Measurements from ENCODE around the gene MOG. TPM values are rescaled to one million over a fixed set of nuclear protein-coding genes. Genes with fewer than 3 reads are reported as not detected.

Gene MOG
- total RNA-seq, 6 experiments from 2014 or later, result not detected

DNA sequence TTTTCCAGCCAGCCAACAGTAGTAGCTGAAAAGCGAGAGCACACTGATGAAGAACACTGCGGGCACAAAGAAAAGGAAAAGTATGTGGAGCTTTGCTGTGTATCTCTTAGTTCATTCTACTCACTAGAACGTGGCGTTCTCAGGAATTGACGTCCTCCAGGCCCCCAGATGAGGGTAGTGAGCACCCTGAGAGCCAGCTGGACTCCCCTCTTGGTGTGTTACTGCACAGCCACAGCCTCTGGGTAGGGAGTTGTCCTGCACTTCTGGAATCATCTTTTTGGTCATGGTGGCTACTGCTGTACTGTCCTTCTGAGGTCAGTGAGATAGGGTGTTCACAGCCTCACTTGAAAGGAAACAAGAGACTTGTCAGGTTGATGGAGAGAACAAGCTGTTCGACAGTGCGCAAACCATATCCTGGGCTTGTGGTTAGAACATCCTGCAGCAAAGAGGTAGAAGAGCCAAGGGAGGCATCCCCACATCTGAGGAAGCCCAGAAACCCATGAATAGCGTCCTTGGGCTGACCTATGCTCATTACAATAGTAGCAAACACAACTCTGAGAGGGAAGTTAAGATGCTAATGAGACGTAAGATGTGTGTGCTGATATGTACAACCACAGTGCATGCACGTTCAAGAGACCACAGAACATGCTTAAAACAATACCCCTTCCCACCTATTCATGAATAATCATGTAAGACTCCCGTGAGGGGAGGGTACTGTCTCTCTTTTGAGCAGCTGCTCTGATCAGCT, 51.7 kb downstream of the MOG start:
- Histone ChIP-seq H3K36me3 (no peaks in the 10 kb centered on the region), H3K27me3 (no peaks in the 10 kb centered on the region), H3K4me1 (peaks cover 0 to 3% (median 0%) of the 10 kb centered on the region in 4 donors), H3K27ac (no peak overlapping the region), H3K9me3 (no peaks in the 10 kb centered on the region), H3K4me3 (no peak overlapping the region)
- ATAC-seq, result peak in 3 of 4 donors; percentile 39 to 48 (median 46)
- intact Hi-C loops (cut with DNase I), result loop anchor here in 1 of 2 donors (10.0 kb wide), 1 partner anchor 126 kb away; no protein-coding TSS in a partner anchor
- TF ChIP-seq POLR2A (IDR thresholded peaks at IDR 0.05) (no peak), CTCF (IDR thresholded peaks at IDR 0.05) (no peak)
- DNase-seq, result no peak
- WGBS (ENCODE audit: insufficient coverage, low coverage, low lambda C conversion rate, missing lambda C conversion rate), result 43% methylated on average over 10 of the region's 11 CpGs

- Histone ChIP-seq H3K9me3 (no peaks in the 10 kb centered on the region), H3K27me3 (no peaks in the 10 kb centered on the region), H3K27ac (no peak overlapping the region), H3K4me3 (no peak overlapping the region), H3K4me1 (peaks cover 0 to 3% (median 0%) of the 10 kb centered on the region in 4 donors), H3K36me3 (no peaks in the 10 kb centered on the region)
- DNase-seq, result no peak
- ATAC-seq, result no peak
- TF ChIP-seq POLR2A (IDR thresholded peaks at IDR 0.05) (no peak), CTCF (IDR thresholded peaks at IDR 0.05) (no peak)
- intact Hi-C loops (cut with DNase I), result loop anchor here in 1 of 2 donors (10.0 kb wide), 1 partner anchor 126 kb away; no protein-coding TSS in a partner anchor
- 25% methylated on average over 4 of the region's 4 CpGs for WGBS (ENCODE audit: insufficient coverage, low coverage, low lambda C conversion rate, missing lambda C conversion rate)
Observed at GRCh38 chr6:29709188-29709587, 52.3 kb downstream of the MOG start.

- Histone ChIP-seq H3K4me1 (peaks cover 0 to 3% (median 0%) of the 10 kb centered on the region in 4 donors), H3K27me3 (no peaks in the 10 kb centered on the region), H3K4me3 (no peak overlapping the region), H3K27ac (no peak overlapping the region), H3K36me3 (no peaks in the 10 kb centered on the region), H3K9me3 (no peaks in the 10 kb centered on the region)
- intact Hi-C loops (cut with DNase I), result loop anchor here in 1 of 2 donors (5.0 kb wide), 1 partner anchor 122 kb away; no protein-coding TSS in a partner anchor
- TF ChIP-seq CTCF (IDR thresholded peaks at IDR 0.05) (no peak), POLR2A (IDR thresholded peaks at IDR 0.05) (no peak)
- WGBS (ENCODE audit: insufficient coverage, low coverage, low lambda C conversion rate, missing lambda C conversion rate), result 76% methylated on average over 4 of the region's 8 CpGs
- no peak for ATAC-seq
- no peak for DNase-seq
Observed at GRCh38 chr6:29710281-29710941, 53.5 kb downstream of the MOG start.

- no peaks in the 10 kb centered on the region for H3K9me3 ChIP-seq
- TF ChIP-seq CTCF (IDR thresholded peaks at IDR 0.05) (no peak), POLR2A (IDR thresholded peaks at IDR 0.05) (no peak)
- peaks cover 0 to 6% (median 0%) of the 10 kb centered on the region in 4 donors for H3K4me1 ChIP-seq
- ATAC-seq (no peak), DNase-seq (no peak)
- no peaks in the 10 kb centered on the region for H3K27me3 ChIP-seq
- WGBS (ENCODE audit: insufficient coverage, low coverage, low lambda C conversion rate, missing lambda C conversion rate), result 19% methylated on average over 2 of the region's 2 CpGs
- no peaks in the 10 kb centered on the region for H3K36me3 ChIP-seq
- no peak overlapping the region for H3K27ac ChIP-seq
- H3K4me3 ChIP-seq, result no peak overlapping the region
- intact Hi-C loops (cut with DNase I), result no loop called here
Observed at GRCh38 chr6:29720863-29721262, 64.0 kb downstream of the MOG start.

Small RNA genes within 50 kb of the gene (small RNA-seq; reads per million reads assigned to genes)
- gene SUMO2P1, result 0 reads per million in 2 experiments

Other genes with a start within 250 kb of the MOG start
- gene OR12D1, start 242.2 kb upstream of the MOG start, total RNA-seq, result not detected
- gene OR10C1, start 217.8 kb upstream of the MOG start, total RNA-seq, result not detected
- gene OR11A1, start 200.0 kb upstream of the MOG start, total RNA-seq, result not detected
- gene OR2H1, start 199.9 kb upstream of the MOG start, total RNA-seq, result not detected
- gene MAS1L, start 169.1 kb upstream of the MOG start, total RNA-seq, result not detected
- gene UBD, start 97.4 kb upstream of the MOG start, total RNA-seq, result 100 to 1,000 TPM in 1 of 6 experiments, 10 to 100 TPM in 3, 1 to 10 TPM in 2; 2.2 to 189 (median 37.1) TPM
- gene OR2H2, start 72.0 kb upstream of the MOG start, total RNA-seq, result not detected
- 1 to 10 TPM; 2.4 to 5.6 (median 4.9) TPM for gene GABBR1, start 23.9 kb upstream of the MOG start, total RNA-seq
- under 1 TPM in 2 of 6 experiments, not detected in 4; 0.11 to 0.31 TPM for gene ZFP57, start 24.1 kb downstream of the MOG start, total RNA-seq
- 10 to 100 TPM in 5 of 6 experiments, 1 to 10 TPM in 1; 9.8 to 41.3 (median 26.4) TPM for gene HLA-F, start 66.3 kb downstream of the MOG start, total RNA-seq
- gene HLA-G, start 170.7 kb downstream of the MOG start, total RNA-seq, result 1 to 10 TPM in 1 of 6 experiments, under 1 TPM in 1, not detected in 4; 0.20 to 2.0 TPM